K562 (cell line): ENCODE measurements around the gene MAN1A1. TPM values are rescaled to one million over a fixed set of nuclear protein-coding genes. Genes with fewer than 3 reads are reported as not detected.

Source experiments
- C11orf30 ChIP-seq: fragments of 450-650 bp; IDR thresholded peaks from 2 replicates; pipeline ENCODE4 v1.6.1; 2016; ENCODE audit warnings: low read depth, mild to moderate bottlenecking
- CSDE1 ChIP-seq, 2 experiments: fragments of 450-650 bp; IDR thresholded peaks; 2 replicates each; pipeline ENCODE4 v1.6.1; 2016; ENCODE audit warnings: mild to moderate bottlenecking in 1 of 2
- DLX4 ChIP-seq: fragments of 250-450 bp; sonication (Bioruptor Pico); IDR thresholded peaks from 2 replicates; pipeline ENCODE4 v1.6.1; 2021; ENCODE audit warnings: mild to moderate bottlenecking
- DPF2 ChIP-seq: fragments of 450-650 bp; IDR thresholded peaks from 2 replicates; pipeline ENCODE4 v1.6.1; 2016
- ETS2 ChIP-seq: IDR thresholded peaks from 2 replicates; pipeline ENCODE4 v1.6.1; 2016; ENCODE audit warnings: borderline replicate concordance, missing genetic modification characterization, mild to moderate bottlenecking, moderate library complexity, missing compliant biosample characterization; ENCODE audit not compliant: poor library complexity, severe bottlenecking
- HIVEP1 ChIP-seq: fragments of 250-450 bp; sonication (Bioruptor Pico); IDR thresholded peaks from 2 replicates; pipeline ENCODE4 v1.4.0; 2020; ENCODE audit warnings: mild to moderate bottlenecking
- ID3 ChIP-seq, 2 experiments: fragments of 250-450 bp in 1 of 2; fragments of 450-650 bp in 1 of 2; sonication (Bioruptor Pico) in 1 of 2; IDR thresholded peaks; 2 replicates each; pipeline versions ENCODE4 v1.6.1 to v1.8.0; 2016 to 2021; ENCODE audit warnings: mild to moderate bottlenecking in 2 of 2, moderate library complexity in 2 of 2, missing compliant biosample characterization in 1 of 2, missing genetic modification characterization in 1 of 2
- KLF6 ChIP-seq: fragments of 250-450 bp; sonication (Bioruptor Pico); IDR thresholded peaks from 2 replicates; pipeline ENCODE4 v1.4.0; 2020; ENCODE audit warnings: mild to moderate bottlenecking, moderate library complexity, borderline replicate concordance
- MCM2 ChIP-seq: fragments of 450-650 bp; IDR thresholded peaks from 2 replicates; pipeline ENCODE4 v1.6.1; 2017; ENCODE audit warnings: low read depth, mild to moderate bottlenecking
- MTA2 ChIP-seq: fragments of 450-650 bp; IDR thresholded peaks from 2 replicates; pipeline ENCODE4 v1.6.1; 2016; ENCODE audit warnings: low read depth
- NEUROD1 ChIP-seq: fragments of 150-350 bp; IDR thresholded peaks from 2 replicates; pipeline ENCODE4 v1.6.1; 2014; ENCODE audit warnings: borderline replicate concordance, low read length, low read depth; ENCODE audit not compliant: partially characterized antibody
- NFXL1 ChIP-seq: fragments of 450-650 bp; formaldehyde crosslinking; IDR thresholded peaks from 2 replicates; pipeline ENCODE4 v1.4.0; 2021; ENCODE audit warnings: mild to moderate bottlenecking
- NRF1 ChIP-seq, 2 experiments: fragments of 450-650 bp; IDR thresholded peaks in 1 of 2; conservative IDR thresholded peaks in 1 of 2; 2 replicates each; pipeline ENCODE4 v1.6.1; 2014; ENCODE audit warnings: mild to moderate bottlenecking in 2 of 2
- TCFL5 ChIP-seq: fragments of 250-450 bp; sonication (Bioruptor Pico); conservative IDR thresholded peaks from 2 replicates; pipeline ENCODE4 v1.6.1; 2021; ENCODE audit warnings: mild to moderate bottlenecking, moderate library complexity, matching md5 sums
- ZC3H4 ChIP-seq: sonication (generic); formaldehyde crosslinking; IDR thresholded peaks from 2 replicates; pipeline ENCODE4 v1.9.0; 2021; ENCODE audit warnings: missing genetic modification reagents, borderline replicate concordance
- ZNF165 ChIP-seq: fragments of 250-450 bp; sonication (Bioruptor Pico); IDR thresholded peaks from 2 replicates; pipeline ENCODE4 v1.4.0; 2020; ENCODE audit warnings: borderline replicate concordance
- ZNF347 ChIP-seq: fragments of 450-650 bp; formaldehyde crosslinking; IDR thresholded peaks from 2 replicates; pipeline ENCODE4 v1.4.0; 2020; ENCODE audit warnings: low read depth, mild to moderate bottlenecking, moderate library complexity
- ZNF395 ChIP-seq: fragments of 200-800 bp; sonication (Bioruptor generic); IDR thresholded peaks from 2 replicates; pipeline ENCODE4 v1.6.1; 2017; ENCODE audit warnings: missing genetic modification characterization, missing compliant biosample characterization
- polyA plus RNA-seq, 8 experiments: library from polyadenylated mRNA; depleted of rRNA in 4 of 8; stranded (reverse) in 5 of 8; unstranded in 3 of 8; fragments of >200 nt; fragmentation: Nextera tagmentation in 2 of 8; fragmentation: Illumina TruSeq in 1 of 8; extraction: Ambion mirVana in 2 of 8; extraction: Trizol in 1 of 8; gene quantifications; 2 replicates each; pipeline versions ENCODE4 v1.2.1 to v1.2.3, GENCODE V29; 2011 to 2014; ENCODE audit warnings: inconsistent platforms in 1 of 8, missing spikeins in 1 of 8
- total RNA-seq, 7 experiments: library from RNA; depleted of rRNA in 6 of 7; stranded (reverse); fragments of >200 nt in 6 of 7; fragmentation: Illumina TruSeq in 2 of 7; extraction: Trizol in 2 of 7; gene quantifications; 2 replicates each; pipeline versions ENCODE4 v1.2.1 to v1.2.3, GENCODE V29; 2011 to 2021; ENCODE audit warnings: low replicate concordance in 1 of 7

MAN1A1 gene
- total and polyA plus RNA-seq, 9 of the 15 experiments (the other 6 are each of a cell fraction or from before 2014, with no cell fraction given), result 24.5 to 78.4 (median 59.7) TPM

GRCh38 chr6:119145111-119145510 lies 204.4 kb downstream of the MAN1A1 start (continued):
- TF ChIP-seq DLX4 (CRISPR knock-in tag) (no peak), CSDE1 (IDR thresholded peaks at IDR 0.05) (no peak), ZNF395 (CRISPR knock-in tag) (no peak), C11orf30 (no peak), ZNF165 (CRISPR knock-in tag) (no peak), TCFL5 (no peak), ZC3H4 (CRISPR knock-in tag) (no peak), ETS2 (no peak), NEUROD1 (no peak), DPF2 (peak; percentile 43; the same call in 1 of the 2 replicates), ZNF347 (CRISPR knock-in tag) (no peak), NRF1 (conservative IDR thresholded peaks at IDR 0.05 in 1 of 2, IDR thresholded peaks at IDR 0.05 in 1 of 2) (no peak), ID3 (CRISPR knock-in tag; IDR thresholded peaks at IDR 0.05) (no peak), ID3 (tag; IDR thresholded peaks at IDR 0.05) (peak; percentile 66; the same call in 1 of the 2 replicates), MTA2 (no peak), KLF6 (no peak), HIVEP1 (CRISPR knock-in tag) (no peak), NFXL1 (CRISPR knock-in tag) (no peak), MCM2 (no peak)
